HG03565 (cell line): ENCODE data around the gene TAB2.
"Not testable (repeated sequence)": the region's sequence is repeated elsewhere in the genome, so short reads cannot be mapped to it uniquely, and the experiment has no call there.

Experiments
- ATAC-seq: cut with Tn5 transposase; IDR thresholded peaks from one replicate; pipeline ENCODE4 v1.9.1; 2021; ENCODE audit warnings: mild to moderate bottlenecking, moderate library complexity; ENCODE audit not compliant: unreplicated experiment

The TAB2 gene

DNA sequence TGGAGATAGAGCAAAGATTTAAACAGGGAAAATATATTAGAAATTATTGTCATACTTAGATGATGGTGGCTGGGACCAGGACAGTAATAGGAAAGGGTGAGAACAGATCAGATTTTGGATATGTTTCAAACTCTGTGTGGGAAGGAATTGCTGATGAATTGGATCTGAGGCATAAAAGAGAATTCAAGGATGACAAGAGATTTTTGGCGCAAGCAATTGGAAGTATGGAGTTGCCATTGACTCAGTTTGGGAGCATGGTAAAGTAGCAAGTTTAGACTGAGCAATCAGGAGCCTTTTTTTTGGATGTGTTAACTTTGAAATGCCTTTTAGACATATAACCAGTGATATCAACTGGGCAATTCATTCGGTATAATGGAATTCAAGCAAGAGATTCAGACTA lies 14.4 kb downstream of the TAB2 start:
- ATAC-seq = no peak

DNA sequence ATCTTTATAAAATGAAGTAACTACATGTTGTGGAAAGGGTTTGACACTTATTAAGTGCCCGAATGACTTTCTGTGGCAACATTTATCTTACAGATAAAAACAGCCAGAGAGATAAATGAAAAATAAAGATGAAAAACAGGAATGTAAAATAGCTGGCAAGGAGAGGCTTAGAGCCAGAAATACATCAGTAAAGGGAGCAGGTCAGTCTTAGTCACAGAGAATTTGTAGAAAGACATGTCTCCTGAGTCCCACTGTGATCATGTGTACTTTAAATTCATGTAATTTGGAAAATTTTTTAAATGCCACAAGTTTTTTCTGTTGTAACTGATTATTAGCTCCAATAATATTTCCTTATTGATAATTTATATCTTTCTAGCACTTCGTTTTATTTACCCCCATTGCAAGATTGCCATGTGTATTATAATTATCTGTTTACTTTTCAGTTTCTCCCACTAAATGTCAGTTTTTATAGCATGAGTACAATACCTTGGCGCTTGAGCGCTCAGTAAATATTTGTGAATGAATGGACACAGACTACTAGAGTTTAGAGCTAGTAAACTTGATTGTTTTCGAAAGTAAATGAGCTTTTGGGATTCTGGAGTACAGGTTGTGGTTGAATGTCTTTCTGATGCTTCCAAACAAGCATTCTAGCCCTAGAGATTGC lies 15.2 kb downstream of the TAB2 start:
- ATAC-seq = no peak

GRCh38 chr6:149333266-149333620 lies 15.7 kb downstream of the TAB2 start:
- ATAC-seq = no peak

DNA sequence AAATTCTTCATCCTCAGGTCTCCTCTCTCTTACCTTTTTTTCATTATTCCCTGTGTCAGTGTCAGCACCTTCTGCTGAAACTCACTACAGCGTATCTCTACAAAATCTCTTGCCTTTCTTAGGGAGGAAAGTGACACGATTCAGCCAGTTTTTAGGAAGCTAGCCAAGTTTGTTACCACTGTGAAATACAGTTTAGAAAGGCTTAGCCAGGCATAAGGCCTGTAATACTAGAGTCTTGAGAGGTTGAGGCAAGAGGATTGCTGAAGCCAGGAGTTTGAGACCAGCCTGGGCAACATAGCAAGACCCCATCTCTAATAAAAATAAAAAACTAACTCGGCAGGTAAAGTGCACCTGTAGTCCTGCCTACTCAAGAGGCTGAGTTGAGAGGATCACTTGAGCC lies 16.7 kb downstream of the TAB2 start:
- ATAC-seq = no peak

DNA sequence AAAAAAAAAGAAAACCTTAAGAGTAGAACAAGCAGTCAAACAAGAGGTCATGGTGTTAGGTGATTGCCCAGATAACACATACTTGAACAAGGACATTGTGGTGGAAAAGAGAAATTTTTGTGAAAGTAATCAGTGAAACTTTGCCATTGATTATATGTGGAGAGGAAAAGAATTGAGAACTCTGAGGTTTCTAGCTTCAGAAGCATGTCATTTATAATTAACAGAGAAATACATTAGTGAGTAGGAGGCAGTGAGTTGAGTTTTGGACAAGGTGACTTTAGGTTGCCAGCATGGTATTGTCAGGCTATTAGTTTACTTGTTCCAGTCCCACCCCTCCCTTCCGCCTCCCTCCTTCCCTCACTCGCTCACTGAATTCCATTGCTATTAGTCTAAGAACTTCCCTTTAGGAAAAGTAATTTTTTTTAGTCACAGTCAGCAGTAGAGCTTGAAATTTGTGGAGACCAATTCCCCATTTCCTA lies 17.2 kb downstream of the TAB2 start:
- ATAC-seq = no peak

GRCh38 chr6:149335924-149336608 lies 18.6 kb downstream of the TAB2 start:
- ATAC-seq = no peak

- no peak for ATAC-seq
Measured at GRCh38 chr6:149336609-149336928, 19.1 kb downstream of the TAB2 start.

GRCh38 chr6:149337320-149337719 lies 19.8 kb downstream of the TAB2 start:
- ATAC-seq = no peak

GRCh38 chr6:149340200-149340599 lies 22.7 kb downstream of the TAB2 start:
- no peak for ATAC-seq

GRCh38 chr6:149342525-149342924 lies 25.0 kb downstream of the TAB2 start:
- peak; percentile 61 for ATAC-seq

DNA sequence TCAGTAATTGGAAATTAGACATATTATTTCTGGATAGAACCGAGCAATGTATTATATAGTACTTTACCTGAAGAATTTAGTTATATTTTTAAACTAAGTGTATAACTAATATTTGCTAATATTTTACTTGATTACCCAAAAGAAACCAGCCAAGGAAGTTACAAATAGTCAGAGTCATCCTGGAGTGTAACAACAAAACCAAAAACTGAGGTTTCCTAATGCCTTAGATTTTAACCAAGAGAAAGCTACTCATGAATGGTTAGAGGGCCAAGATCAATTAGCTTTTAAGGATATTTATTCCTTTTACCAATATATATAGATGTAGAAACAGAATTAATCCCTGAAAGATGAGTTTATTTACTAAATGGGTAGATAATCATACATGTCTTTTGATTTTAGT lies 26.0 kb downstream of the TAB2 start:
- ATAC-seq = no peak

- no peak for ATAC-seq
Measured at GRCh38 chr6:149346078-149346477, 28.6 kb downstream of the TAB2 start.

DNA sequence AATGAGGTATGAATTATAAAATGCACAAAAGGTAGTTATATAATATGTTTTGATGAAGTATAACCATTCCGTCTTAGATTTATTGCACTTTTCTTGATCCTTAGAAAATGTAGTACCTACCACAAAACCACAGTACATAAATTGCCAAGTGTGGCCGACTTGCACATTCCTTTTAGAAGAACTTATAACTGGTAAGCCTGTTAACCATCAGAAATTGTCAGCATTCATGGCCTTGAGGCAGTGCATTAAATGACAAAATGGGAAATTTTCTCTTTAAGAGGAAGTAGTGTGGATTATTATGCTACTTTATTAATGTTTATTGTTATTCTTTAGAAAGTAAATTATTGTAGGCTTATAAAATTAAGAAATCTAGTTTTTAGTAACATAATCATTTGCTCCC lies 29.6 kb downstream of the TAB2 start:
- ATAC-seq = no peak

DNA sequence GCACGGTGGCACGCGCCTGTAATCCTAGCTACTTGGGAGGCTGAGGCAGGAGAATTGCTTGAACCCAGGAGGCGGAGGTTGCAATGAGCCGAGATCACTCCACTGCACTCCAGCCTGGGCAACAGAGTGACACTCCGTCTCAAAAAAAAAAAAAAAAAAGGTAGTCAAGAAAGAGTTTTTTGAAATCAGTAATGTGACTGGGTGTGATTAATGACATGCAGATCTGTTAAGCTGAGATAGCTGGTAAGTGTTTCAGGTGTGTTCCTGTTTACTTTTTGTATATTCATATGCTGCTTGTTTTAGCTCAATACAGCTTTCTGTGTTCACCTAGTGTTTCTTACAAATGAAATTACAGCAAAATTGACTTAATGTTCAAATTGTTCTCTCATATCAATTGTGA lies 31.8 kb downstream of the TAB2 start:
- not testable (repeated sequence) for ATAC-seq

- no peak for ATAC-seq
Measured at GRCh38 chr6:149354009-149354408, 36.5 kb downstream of the TAB2 start.

- no peak for ATAC-seq
Measured at GRCh38 chr6:149356081-149356750, 38.7 kb downstream of the TAB2 start.

DNA sequence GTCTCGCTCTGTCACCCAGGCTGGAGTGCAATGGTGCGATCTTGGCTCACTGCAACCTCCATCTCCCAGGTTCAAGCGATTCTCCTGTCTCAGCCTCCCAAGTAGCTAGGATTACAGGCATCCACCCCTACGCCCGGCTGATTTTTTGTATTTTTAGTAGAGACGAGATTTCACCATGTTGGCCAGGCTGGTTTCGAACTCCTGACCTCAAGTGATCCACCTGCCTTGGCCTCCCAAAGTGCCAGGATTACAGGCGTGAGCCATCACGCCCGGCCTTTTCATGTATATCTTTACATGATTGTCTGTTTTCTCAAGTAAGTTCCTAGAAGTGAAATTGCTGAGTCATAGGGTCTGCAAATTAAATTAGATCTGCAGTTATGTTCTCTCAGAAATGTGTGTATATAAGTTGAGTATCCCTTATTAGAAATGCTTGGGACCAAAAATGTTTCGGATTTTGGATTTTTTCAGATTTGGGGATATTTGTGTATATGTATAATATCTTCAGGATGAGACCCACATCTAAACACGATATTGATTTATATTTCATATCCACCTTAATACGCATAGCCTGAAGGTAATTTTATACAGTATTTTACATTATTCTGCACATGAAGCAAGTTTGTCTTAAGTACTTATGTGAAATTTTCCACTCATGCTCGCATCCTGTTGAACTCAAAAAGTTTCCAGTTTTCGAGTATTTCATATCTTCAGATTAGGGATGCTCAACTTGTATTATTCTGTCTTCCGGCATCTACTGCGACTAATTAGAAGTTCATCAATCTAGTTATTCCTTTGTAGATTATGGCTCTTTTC lies 40.4 kb downstream of the TAB2 start:
- no peak for ATAC-seq

GRCh38 chr6:149359440-149359839 lies 41.9 kb downstream of the TAB2 start:
- ATAC-seq = no peak

DNA sequence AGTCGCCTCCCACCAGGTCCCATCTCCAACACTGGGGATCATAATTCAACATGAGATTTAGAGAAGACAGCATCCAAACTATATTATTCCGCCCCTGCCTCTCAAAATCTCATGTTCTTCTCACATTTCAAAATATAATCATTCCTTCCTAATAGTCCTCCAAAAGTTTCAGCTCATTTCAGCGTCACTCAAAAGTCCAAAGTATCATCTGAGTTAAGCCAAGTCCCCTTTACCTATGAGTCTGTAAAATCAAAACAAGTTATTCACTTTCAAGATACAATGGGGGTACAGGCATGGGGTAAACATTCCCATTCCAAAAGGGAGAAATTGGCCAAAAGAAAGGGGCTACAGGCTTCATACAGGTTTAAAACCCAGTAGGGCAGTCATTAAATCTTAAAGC lies 43.0 kb downstream of the TAB2 start:
- no peak for ATAC-seq

- ATAC-seq = no peak
Measured at GRCh38 chr6:149362289-149362688, 44.8 kb downstream of the TAB2 start.

- ATAC-seq = no peak
Measured at GRCh38 chr6:149363154-149363553, 45.6 kb downstream of the TAB2 start.

GRCh38 chr6:149364557-149364956 lies 47.0 kb downstream of the TAB2 start:
- no peak for ATAC-seq
